ENCODE data around the gene SCN11A. TPM values are rescaled to one million over a fixed set of nuclear protein-coding genes. Genes with fewer than 3 reads are reported as not detected.

Gene SCN11A
- total RNA-seq, 1 experiment from 2014 or later, result not detected

Other genes starting within 250 kb of the SCN11A start
- gene SCN10A, start 235.7 kb downstream of the SCN11A start, total RNA-seq (2014; rRNA removed; shearing (Covaris generic)), result not detected in 2 replicates
- 26.8 and 26.9 TPM in 2 replicates for gene WDR48, start 72 bp upstream of the SCN11A start, total RNA-seq (2014; rRNA removed; shearing (Covaris generic))
- 27.9 and 29.2 TPM in 2 replicates for gene GORASP1, start 55.7 kb upstream of the SCN11A start, total RNA-seq (2014; rRNA removed; shearing (Covaris generic))
- gene TTC21A, start 55.7 kb upstream of the SCN11A start, total RNA-seq (2014; rRNA removed; shearing (Covaris generic)), result 0.60 and 1.2 TPM in 2 replicates
- gene CSRNP1, start 101.6 kb upstream of the SCN11A start, total RNA-seq (2014; rRNA removed; shearing (Covaris generic)), result 7.4 and 8.2 TPM in 2 replicates
- 0.12 TPM in 1 of 2 replicates, not detected in the other for gene XIRP1, start 140.7 kb upstream of the SCN11A start, total RNA-seq (2014; rRNA removed; shearing (Covaris generic))
- gene CX3CR1, start 228.1 kb upstream of the SCN11A start, total RNA-seq (2014; rRNA removed; shearing (Covaris generic)), result under 0.01 TPM in 1 of 2 replicates, not detected in the other